Non-pigmented ciliary epithelial cell (primary cell): ENCODE data around the gene ZNF667.

Source experiments
- DNase-seq: peaks from one replicate; pipeline ENCODE4 v3.0.0-alpha.2; 2010; ENCODE audit warnings: low read depth

ZNF667 gene

GRCh38 chr19:56476651-56477428, at the start of gene ZNF667:
ZNF667 (minus strand) TSS chr19:56477345; CDS start chr19:56462370, 14,975 bp downstream.
- DNase-seq, result peak; percentile 23

GRCh38 chr19:56525214-56525860, 48.2 kb upstream of the ZNF667 start:
- DNase-seq, result no peak

GRCh38 chr19:56508290-56508778, 31.2 kb upstream of the ZNF667 start:
- DNase-seq, result no peak

GRCh38 chr19:56507446-56508289, 30.5 kb upstream of the ZNF667 start, which contains the start of gene ZNF471:
ZNF471 (plus strand) TSS chr19:56507855; CDS start chr19:56511572, 3,717 bp downstream.
- peak; percentile 95 for DNase-seq

GRCh38 chr19:56504581-56504980, 27.4 kb upstream of the ZNF667 start:
- DNase-seq, result peak; percentile 34

GRCh38 chr19:56491399-56491798, 14.3 kb upstream of the ZNF667 start:
- DNase-seq, result no peak

GRCh38 chr19:56477429-56478338, 539 bp upstream of the ZNF667 start:
- peak; percentile 72 for DNase-seq

- DNase-seq, result no peak
These were observed 1.1 kb downstream of the ZNF667 start for GRCh38 chr19:56476093-56476492.

GRCh38 chr19:56474308-56474707, 2.8 kb downstream of the ZNF667 start:
- DNase-seq, result no peak

- DNase-seq, result no peak
These were observed 35.8 kb downstream of the ZNF667 start for GRCh38 chr19:56441206-56441792.

- DNase-seq, result no peak
These were observed 53.2 kb downstream of the ZNF667 start for GRCh38 chr19:56423985-56424353.

GRCh38 chr19:56423276-56423984, 53.7 kb downstream of the ZNF667 start:
- DNase-seq, result no peak

- DNase-seq, result no peak
These were observed 72.1 kb downstream of the ZNF667 start for GRCh38 chr19:56405062-56405461.

GRCh38 chr19:56404705-56405056, 72.5 kb downstream of the ZNF667 start:
- no peak for DNase-seq

GRCh38 chr19:56403764-56404704, 73.1 kb downstream of the ZNF667 start, which contains the start of gene ZNF583:
ZNF583 (plus strand) TSS chr19:56404332; CDS start chr19:56407115, 2,783 bp downstream.
- peak; percentile 90 for DNase-seq

- DNase-seq, result no peak
These were observed 73.9 kb downstream of the ZNF667 start for GRCh38 chr19:56403261-56403660.

- no peak for DNase-seq
These were observed 76.7 kb downstream of the ZNF667 start for GRCh38 chr19:56400485-56400884.

- DNase-seq, result no peak
These were observed 78.3 kb downstream of the ZNF667 start for GRCh38 chr19:56398809-56399208.
